ENCODE measurements around the gene CAVIN2.

CAVIN2 gene

GRCh38 chr2:191846515-191847476 is at the start of gene CAVIN2:
Gene CAVIN2, minus strand, starts transcription at chr2:191847088. Its CDS starts 163 bp downstream, at chr2:191846925.
- FAIRE-seq = no peak

GRCh38 chr2:191895743-191896142 is 48.9 kb upstream of the CAVIN2 start:
- no peak for FAIRE-seq

- no peak for FAIRE-seq
Observed at GRCh38 chr2:191895195-191895594, 48.3 kb upstream of the CAVIN2 start.

- no peak for FAIRE-seq
Observed at GRCh38 chr2:191894681-191895147, 47.8 kb upstream of the CAVIN2 start.

GRCh38 chr2:191892391-191892790 is 45.5 kb upstream of the CAVIN2 start:
- FAIRE-seq = no peak

GRCh38 chr2:191891656-191892055 is 44.8 kb upstream of the CAVIN2 start:
- FAIRE-seq = no peak

- FAIRE-seq = no peak
Observed at GRCh38 chr2:191889931-191890330, 43.0 kb upstream of the CAVIN2 start.

GRCh38 chr2:191888400-191889166 is 41.7 kb upstream of the CAVIN2 start:
- FAIRE-seq = no peak

GRCh38 chr2:191885650-191886049 is 38.8 kb upstream of the CAVIN2 start:
- FAIRE-seq = no peak

- FAIRE-seq = no peak
Observed at GRCh38 chr2:191885098-191885497, 38.2 kb upstream of the CAVIN2 start.

GRCh38 chr2:191881982-191882816 is 35.3 kb upstream of the CAVIN2 start:
- FAIRE-seq = no peak

- FAIRE-seq = no peak
Observed at GRCh38 chr2:191878548-191879279, 31.8 kb upstream of the CAVIN2 start.

- no peak for FAIRE-seq
Observed at GRCh38 chr2:191877875-191878274, 31.0 kb upstream of the CAVIN2 start.

- no peak for FAIRE-seq
Observed at GRCh38 chr2:191875859-191876258, 29.0 kb upstream of the CAVIN2 start.

GRCh38 chr2:191870744-191871143 is 23.9 kb upstream of the CAVIN2 start:
- FAIRE-seq = no peak

- FAIRE-seq = no peak
Observed at GRCh38 chr2:191869781-191870180, 22.9 kb upstream of the CAVIN2 start.

GRCh38 chr2:191869178-191869577 is 22.3 kb upstream of the CAVIN2 start:
- FAIRE-seq = no peak

GRCh38 chr2:191867507-191867847 is 20.6 kb upstream of the CAVIN2 start:
- FAIRE-seq = no peak

GRCh38 chr2:191866675-191867506 is 20.0 kb upstream of the CAVIN2 start:
- FAIRE-seq = no peak

- FAIRE-seq = no peak
Observed at GRCh38 chr2:191866195-191866594, 19.3 kb upstream of the CAVIN2 start.

All from colon (tissue), 2 donors.